ENCODE measurements around the gene ANKRD36.
"Not testable (repeated sequence)": the region's sequence is repeated elsewhere in the genome, so short reads cannot be mapped to it uniquely, and the experiment has no call there.

Gene ANKRD36

DNA sequence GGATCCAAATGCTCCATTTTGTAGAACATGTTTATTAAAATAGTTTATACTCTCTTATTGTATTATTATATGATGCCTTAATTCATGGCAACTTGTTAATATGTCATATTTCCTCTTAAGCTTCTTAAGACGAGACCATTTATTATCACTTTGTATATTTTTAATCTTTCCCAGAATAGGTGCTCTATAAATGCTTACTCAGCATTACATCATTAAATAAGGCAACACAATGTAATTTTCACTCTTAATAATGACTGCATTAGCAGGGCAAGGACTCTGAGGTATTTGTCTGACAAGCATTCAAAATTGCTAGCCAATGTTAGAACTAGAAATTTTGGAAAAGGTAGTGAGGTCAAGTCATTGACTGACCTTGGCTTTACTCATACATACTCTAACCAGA lies 180.7 kb downstream of the ANKRD36 start:
- intact Hi-C loops (cut with DNase I; ENCODE audit: low total_unique reads); H3K4me3 ChIP-seq; H3K27ac ChIP-seq; DNase-seq; H3K36me3 ChIP-seq; H3K9me3 ChIP-seq; H3K27me3 ChIP-seq; H3K4me1 ChIP-seq: not testable (repeated sequence)
